WI38 (cell line): ENCODE results near the gene DCLRE1B.
"Not testable (repeated sequence)": the region's sequence is repeated elsewhere in the genome, so short reads cannot be mapped to it uniquely, and the experiment has no call there.

Experiments used
- H3K4me3 ChIP-seq: 2 replicates; pipeline ENCODE4 v1.5.1; 2011; ENCODE audit warnings: low read depth, mild to moderate bottlenecking, control low read depth, low read length
- TF ChIP-seq, protein P1 (sequence below): IDR thresholded peaks from 2 replicates; pipeline ENCODE4 v1.5.1; 2012; ENCODE audit warnings: low read depth, mild to moderate bottlenecking, control low read depth, low read length

The DCLRE1B gene

GRCh38 chr1:113945329-113945728 is 40.2 kb downstream of the DCLRE1B start:
- TF ChIP-seq, protein P1, sequence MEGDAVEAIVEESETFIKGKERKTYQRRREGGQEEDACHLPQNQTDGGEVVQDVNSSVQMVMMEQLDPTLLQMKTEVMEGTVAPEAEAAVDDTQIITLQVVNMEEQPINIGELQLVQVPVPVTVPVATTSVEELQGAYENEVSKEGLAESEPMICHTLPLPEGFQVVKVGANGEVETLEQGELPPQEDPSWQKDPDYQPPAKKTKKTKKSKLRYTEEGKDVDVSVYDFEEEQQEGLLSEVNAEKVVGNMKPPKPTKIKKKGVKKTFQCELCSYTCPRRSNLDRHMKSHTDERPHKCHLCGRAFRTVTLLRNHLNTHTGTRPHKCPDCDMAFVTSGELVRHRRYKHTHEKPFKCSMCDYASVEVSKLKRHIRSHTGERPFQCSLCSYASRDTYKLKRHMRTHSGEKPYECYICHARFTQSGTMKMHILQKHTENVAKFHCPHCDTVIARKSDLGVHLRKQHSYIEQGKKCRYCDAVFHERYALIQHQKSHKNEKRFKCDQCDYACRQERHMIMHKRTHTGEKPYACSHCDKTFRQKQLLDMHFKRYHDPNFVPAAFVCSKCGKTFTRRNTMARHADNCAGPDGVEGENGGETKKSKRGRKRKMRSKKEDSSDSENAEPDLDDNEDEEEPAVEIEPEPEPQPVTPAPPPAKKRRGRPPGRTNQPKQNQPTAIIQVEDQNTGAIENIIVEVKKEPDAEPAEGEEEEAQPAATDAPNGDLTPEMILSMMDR = no peak

GRCh38 chr1:113946112-113946511 is 41.0 kb downstream of the DCLRE1B start:
- no peak overlapping the region for H3K4me3 ChIP-seq
- TF ChIP-seq, protein P1 = no peak

More at GRCh38 chr1:113945329-113945728, 40.2 kb downstream of the DCLRE1B start:
- H3K4me3 ChIP-seq = no peak overlapping the region

GRCh38 chr1:113946678-113947387 is 41.7 kb downstream of the DCLRE1B start:
- TF ChIP-seq, protein P1 = no peak
- no peak overlapping the region for H3K4me3 ChIP-seq

GRCh38 chr1:113947388-113948107 is 42.4 kb downstream of the DCLRE1B start:
- TF ChIP-seq, protein P1 = no peak
- H3K4me3 ChIP-seq = no peak overlapping the region

GRCh38 chr1:113948151-113948550 is 43.0 kb downstream of the DCLRE1B start:
- H3K4me3 ChIP-seq = not testable (repeated sequence)

DNA sequence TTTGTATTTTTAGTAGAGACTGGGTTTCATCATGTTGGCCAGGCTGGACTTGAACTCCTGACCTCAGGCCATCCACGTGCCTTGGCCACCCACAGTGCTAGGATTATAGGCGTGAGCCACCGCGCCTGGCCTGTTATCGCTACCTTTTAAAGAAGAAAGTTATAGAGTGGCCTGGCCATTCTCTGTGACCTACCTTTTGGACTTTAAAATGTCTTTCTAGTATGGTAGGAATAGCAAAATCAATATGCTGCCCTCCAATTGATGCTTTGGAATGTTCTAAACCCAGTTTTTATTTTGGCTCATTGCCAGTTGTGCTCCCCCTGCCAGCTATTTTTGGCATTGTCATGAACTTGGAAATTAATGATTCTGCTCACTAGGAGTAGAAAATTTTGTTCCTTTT is 43.9 kb downstream of the DCLRE1B start:
- no peak overlapping the region for H3K4me3 ChIP-seq

GRCh38 chr1:113950908-113951307 is 45.8 kb downstream of the DCLRE1B start:
- TF ChIP-seq, protein P1 = no peak
- no peak overlapping the region for H3K4me3 ChIP-seq

More for the DNA sequence above, 43.9 kb downstream of the DCLRE1B start:
- TF ChIP-seq, protein P1 = no peak; the same call in 1 of the 2 replicates
